ENCODE measurements around the gene SAMD13. TPM values are rescaled to one million over a fixed set of nuclear protein-coding genes. Genes with fewer than 3 reads are reported as not detected.

SAMD13 gene
- total and polyA plus RNA-seq, 4 donors, result 0.30 to 3.4 (median 0.65) TPM

GRCh38 chr1:84348759-84349158 lies 47.3 kb downstream of the SAMD13 start:
- no peaks in the 10 kb centered on the region for H3K36me3 ChIP-seq (ENCODE audit: control insufficient read depth in 4 of 4, insufficient read depth in 4 of 4, low read length in 4 of 4)
- H3K27ac ChIP-seq (ENCODE audit: low read depth in 1 of 2, low read length in 1 of 2), result no peak overlapping the region
- H3K9me3 ChIP-seq (ENCODE audit: control insufficient read depth in 4 of 4, insufficient read depth in 3 of 4, low read length in 3 of 4), result no peaks in the 10 kb centered on the region
- no peak overlapping the region for H3K9ac ChIP-seq (ENCODE audit: insufficient read depth in 1 of 2, low read length in 2 of 2)
- no peak for TF ChIP-seq CTCF (IDR thresholded peaks at IDR 0.05; ENCODE audit: control extremely low read depth, extremely low read depth)
- ATAC-seq (ENCODE audit: insufficient read depth, low FRiP score) (no peak), DNase-seq (no peak)
- no peak overlapping the region for H3K4me3 ChIP-seq
- H3K4me1 ChIP-seq (ENCODE audit: control insufficient read depth in 5 of 5, insufficient read depth in 5 of 5, low read length in 5 of 5), result peaks cover 0 to 10% (median 2%) of the 10 kb centered on the region in 5 donors
- no peaks in the 10 kb centered on the region for H3K27me3 ChIP-seq (ENCODE audit: control insufficient read depth in 3 of 3, insufficient read depth in 3 of 3, low read length in 2 of 3)
- WGBS, 2 donors, result 83 to 87% methylated on average over 1 of the region's 1 CpG

GRCh38 chr1:84350104-84350503 lies 48.6 kb downstream of the SAMD13 start:
- Histone ChIP-seq H3K9me3 (ENCODE audit: control insufficient read depth in 4 of 4, insufficient read depth in 3 of 4, low read length in 3 of 4) (no peaks in the 10 kb centered on the region), H3K9ac (ENCODE audit: insufficient read depth in 1 of 2, low read length in 2 of 2) (no peak overlapping the region), H3K4me3 (no peak overlapping the region), H3K27me3 (ENCODE audit: control insufficient read depth in 3 of 3, insufficient read depth in 3 of 3, low read length in 2 of 3) (no peaks in the 10 kb centered on the region), H3K36me3 (ENCODE audit: control insufficient read depth in 4 of 4, insufficient read depth in 4 of 4, low read length in 4 of 4) (no peaks in the 10 kb centered on the region), H3K4me1 (ENCODE audit: control insufficient read depth in 5 of 5, insufficient read depth in 5 of 5, low read length in 5 of 5) (peaks cover 0 to 10% (median 2%) of the 10 kb centered on the region in 5 donors), H3K27ac (ENCODE audit: low read depth in 1 of 2, low read length in 1 of 2) (no peak overlapping the region)
- WGBS, 2 donors, result 59 to 61% methylated on average over 3 of the region's 3 CpGs
- DNase-seq (no peak), ATAC-seq (ENCODE audit: insufficient read depth, low FRiP score) (no peak)
- no peak for TF ChIP-seq CTCF (IDR thresholded peaks at IDR 0.05; ENCODE audit: control extremely low read depth, extremely low read depth)

DNA sequence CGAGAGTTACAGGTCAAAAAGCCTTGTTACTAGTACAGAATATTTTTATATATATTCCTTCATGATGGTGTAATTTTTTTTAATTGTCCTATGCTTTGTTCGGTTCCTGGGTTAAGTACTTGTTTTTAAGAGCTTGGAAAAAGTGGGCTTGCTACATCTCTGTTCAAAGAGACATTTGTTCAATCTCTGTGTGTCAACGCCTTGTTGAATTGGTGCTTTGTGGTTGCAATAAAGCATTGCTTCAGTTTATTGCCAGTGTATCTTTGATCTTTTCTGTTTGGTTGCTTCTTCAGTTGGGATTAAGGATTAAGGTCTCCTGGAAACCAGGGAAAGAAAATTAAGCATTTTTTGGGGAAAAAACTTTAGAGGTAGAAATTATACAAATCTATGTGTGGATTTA lies 49.0 kb downstream of the SAMD13 start:
- no peak for ATAC-seq (ENCODE audit: insufficient read depth, low FRiP score)
- no peak for TF ChIP-seq CTCF (IDR thresholded peaks at IDR 0.05; ENCODE audit: control extremely low read depth, extremely low read depth)

More for the DNA sequence above, 49.0 kb downstream of the SAMD13 start:
- no peak for DNase-seq
- Histone ChIP-seq H3K9ac (ENCODE audit: insufficient read depth in 1 of 2, low read length in 2 of 2) (no peak overlapping the region), H3K27me3 (ENCODE audit: control insufficient read depth in 3 of 3, insufficient read depth in 3 of 3, low read length in 2 of 3) (no peaks in the 10 kb centered on the region), H3K4me3 (no peak overlapping the region), H3K9me3 (ENCODE audit: control insufficient read depth in 4 of 4, insufficient read depth in 3 of 4, low read length in 3 of 4) (no peaks in the 10 kb centered on the region), H3K36me3 (ENCODE audit: control insufficient read depth in 4 of 4, insufficient read depth in 4 of 4, low read length in 4 of 4) (no peaks in the 10 kb centered on the region), H3K4me1 (ENCODE audit: control insufficient read depth in 5 of 5, insufficient read depth in 5 of 5, low read length in 5 of 5) (peaks cover 0 to 10% (median 2%) of the 10 kb centered on the region in 5 donors), H3K27ac (ENCODE audit: low read depth in 1 of 2, low read length in 1 of 2) (no peak overlapping the region)
- WGBS, 2 donors, result 85 to 90% methylated on average over 3 of the region's 3 CpGs
